ENCODE results near the gene MYO18A.
"Not testable (repeated sequence)": the region's sequence is repeated elsewhere in the genome, so short reads cannot be mapped to it uniquely, and the experiment has no call there.

The MYO18A gene

DNA sequence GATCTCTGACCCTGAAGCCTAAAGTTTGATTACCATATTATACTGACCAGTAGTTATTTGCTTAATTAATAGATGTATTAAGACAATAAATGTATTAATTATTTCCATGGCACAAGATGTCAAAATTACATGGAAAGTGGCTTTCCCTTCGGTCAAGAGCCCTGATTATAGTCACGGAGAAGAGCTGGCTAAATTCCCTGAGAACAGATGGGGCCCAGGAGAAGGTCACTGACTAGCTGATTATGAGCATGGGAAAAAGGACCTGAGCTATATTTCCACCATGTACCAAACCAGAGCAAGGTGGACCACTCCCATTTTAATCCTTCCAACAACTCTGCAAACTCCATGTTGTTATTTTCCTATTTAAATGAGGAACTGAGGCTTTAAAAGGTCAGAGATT, 12.9 kb upstream of the MYO18A start:
- DNase-seq = no peak

DNA sequence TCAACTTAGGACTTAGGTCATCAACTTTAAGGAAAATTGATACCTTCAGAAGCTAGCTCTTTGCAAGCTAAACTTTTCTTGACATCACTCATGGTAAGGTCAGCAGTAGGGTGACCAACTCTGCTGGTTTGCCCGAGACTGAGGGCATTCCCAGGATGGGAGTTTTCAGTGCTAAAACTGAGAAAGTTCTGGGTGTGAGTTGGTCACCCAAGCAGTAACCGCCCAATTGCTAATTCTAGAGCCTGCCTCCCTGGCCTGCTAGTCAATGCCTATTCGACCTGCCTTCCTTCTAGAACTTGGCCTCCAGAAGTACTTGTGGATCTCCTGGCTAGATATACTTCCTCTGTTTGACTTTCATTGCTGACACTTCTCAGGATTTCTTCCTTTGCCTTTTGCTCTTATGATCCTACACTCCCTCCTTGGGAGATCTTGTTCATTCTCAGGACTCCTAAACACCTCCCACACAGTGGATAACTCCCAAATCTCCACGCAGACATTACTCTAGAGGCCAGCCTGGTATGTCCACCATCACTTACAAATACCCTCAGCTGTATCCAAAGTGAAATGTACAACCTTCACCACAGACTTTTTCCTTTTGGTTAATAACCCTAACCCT, 10.5 kb upstream of the MYO18A start:
- no peak for DNase-seq

DNA sequence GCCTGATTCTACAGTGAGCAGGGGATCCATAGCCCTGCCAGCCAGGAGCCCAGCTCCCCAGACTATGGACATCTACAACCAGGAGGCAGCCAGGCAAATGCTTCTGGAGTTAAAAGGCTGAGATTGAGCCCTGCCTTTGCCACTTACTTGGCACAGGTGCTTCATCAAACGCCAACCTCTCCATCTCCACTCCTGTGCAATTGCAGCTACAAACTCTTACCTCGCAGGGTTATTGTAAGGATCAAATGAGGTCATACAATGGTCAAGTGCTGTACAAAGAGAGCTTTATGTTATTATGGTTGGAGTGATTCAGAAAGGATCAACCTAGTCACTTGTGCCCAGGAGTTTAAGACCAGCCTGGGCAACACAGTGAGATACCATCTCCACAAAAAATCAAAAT, 9.8 kb upstream of the MYO18A start:
- no peak for DNase-seq

DNA sequence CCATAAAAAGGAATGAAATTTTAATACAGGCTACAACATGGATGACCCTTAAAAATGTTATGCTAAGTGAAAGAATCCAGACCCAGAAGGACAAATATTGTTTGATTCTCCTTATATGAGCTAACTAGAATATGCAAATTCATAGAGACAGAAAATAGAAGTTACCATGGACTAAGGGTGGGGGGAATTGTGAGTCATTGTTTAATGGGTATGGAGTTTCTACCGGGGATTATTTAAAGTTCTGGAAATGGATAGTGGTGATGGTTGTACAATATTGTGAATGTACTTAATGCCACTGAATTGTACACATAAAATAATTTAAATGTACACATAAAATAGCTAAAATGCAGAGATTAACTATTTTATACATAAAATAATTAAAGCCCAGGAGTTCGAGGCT, 9.2 kb upstream of the MYO18A start:
- DNase-seq = no peak

DNA sequence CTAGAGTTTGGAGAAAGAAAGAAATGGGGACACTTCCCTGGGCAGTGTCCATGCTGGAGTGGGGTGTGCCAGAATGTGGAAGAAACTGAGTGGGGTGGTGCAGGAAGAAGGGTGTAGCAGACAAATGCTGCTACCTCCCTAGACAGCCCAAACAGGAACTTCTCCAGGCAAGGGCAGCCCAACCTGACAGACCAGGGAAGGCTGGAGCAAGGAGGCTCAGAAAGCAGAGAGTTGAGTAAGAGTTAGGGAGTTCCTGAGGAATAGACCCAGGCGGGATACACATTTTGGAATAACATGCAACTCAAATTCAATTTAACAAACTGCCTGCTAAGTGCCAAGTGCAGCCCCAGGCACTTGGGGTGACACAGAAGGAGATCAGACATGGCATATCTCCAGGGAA, 1.0 kb upstream of the MYO18A start:
- no peak for DNase-seq

DNA sequence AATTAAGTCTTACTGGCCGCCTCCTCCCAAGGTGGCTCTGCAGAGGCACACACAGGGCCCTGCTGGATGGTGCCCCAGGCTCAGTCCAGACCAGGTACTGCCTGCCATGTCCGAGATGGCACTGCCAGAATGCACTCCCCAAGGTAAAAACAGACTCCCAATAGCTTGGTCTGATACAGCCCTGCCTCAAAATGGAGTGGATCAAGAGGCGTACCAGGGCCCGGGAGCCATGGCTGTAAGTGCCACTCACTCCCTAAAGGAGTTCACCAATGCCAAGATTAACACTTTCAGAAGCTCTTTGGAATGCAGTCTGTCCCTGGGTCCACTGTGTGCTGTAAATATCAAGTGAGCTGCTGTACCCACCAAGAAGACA, 576 bp upstream of the MYO18A start:
- no peak for DNase-seq

DNA sequence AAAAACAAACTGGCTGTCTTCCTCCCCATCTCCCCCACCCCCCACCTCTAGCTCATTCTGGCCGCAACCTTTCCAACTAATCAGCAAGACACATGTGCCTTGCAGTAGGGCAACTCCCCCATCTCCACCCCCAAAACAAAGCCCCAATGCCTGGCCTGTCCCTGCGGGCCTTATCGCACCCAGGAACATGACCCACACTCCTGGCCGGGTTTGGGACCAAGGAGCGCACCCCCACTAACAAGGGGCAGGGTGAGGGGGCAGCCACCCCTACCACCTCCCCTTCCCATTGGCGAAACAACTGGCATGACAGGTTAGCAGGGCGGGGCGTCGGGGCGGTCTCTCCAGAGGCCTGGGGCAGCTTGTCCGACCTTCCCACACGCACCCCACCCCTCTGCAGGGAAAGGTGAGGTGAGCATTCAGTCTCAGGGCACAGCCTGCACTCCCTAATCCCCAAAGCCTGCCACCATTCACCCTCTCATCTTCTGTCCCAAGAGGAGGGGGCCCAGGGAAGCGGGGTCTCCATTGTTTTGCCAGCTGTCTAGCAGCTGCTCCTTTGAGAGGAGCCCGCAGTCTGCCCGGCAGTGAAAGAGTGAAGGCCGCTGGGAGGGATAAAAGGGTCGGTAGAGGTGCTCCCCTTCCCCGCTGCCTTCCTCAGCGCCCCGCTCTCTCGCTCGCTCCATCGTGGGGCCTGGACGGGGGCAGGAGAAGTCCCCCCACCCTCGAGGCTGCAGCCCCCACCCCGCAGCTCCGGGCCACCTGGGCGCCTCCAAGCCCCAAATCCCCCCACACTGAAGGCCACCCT, 765 bp downstream of the MYO18A start:
- no peak for DNase-seq

DNA sequence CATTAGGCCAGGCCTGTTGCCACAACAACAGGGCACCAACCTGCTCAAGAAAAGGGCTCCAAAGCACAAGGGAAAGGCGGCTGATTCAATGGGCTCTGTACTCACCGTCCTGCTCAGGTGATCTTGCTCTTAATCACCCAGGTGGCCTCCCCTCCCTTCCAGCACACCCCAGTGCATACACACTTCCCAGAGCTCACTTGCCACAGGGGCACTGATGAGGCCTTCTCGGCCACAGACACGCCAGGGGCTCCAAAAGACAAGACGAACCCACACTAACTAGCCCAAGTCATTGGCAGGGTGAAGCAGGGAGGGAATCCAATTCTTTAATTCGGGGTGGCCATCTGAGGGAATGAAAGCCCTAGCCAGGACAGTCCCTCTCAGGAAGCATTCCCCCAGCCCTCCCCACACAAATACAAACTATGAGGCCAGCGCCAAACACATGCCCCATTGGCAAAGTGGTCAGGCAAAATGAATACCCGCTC, 1.4 kb downstream of the MYO18A start:
- no peak for DNase-seq

DNA sequence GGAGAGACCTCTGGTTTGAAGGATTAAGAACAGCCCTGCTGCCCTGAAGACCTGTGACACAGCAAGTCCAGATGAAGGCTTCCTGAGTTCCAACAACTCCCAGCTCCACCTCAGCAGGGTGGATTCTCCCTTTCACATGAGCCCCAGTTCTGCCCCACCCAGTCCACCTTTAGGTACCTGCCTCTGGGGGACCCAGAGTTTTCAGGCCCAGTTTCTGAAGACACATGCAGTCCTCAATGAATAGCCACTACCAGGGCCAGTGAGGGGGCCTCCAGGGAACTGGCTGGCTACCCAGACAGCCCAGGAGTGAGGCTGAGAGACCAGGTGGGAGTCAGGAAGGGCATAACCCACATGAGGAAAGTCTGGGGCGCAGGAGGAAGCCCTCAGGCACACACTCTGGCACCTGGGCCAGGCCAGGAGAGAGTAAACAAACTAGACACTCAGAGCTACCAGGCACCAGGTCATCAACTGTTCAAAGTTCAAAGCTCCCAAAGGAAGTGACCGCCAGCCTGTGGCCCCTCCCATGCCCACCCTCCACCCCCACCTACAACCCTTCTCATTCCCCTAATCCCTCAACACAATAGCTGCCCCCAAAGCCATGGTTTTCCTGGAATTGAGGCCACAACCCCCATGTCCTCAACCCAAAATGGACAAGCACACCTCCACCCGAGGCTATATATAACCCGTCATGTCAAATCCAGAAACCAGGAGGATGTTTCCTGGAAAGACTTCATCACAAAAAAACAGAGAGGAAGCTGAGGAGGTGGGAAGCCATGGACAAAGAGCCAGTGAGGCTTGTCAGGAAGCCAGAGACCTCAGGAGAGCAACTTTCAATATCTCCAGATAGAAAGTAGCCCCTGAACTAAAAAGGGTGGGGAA, 2.1 kb downstream of the MYO18A start:
- no peak for DNase-seq

DNA sequence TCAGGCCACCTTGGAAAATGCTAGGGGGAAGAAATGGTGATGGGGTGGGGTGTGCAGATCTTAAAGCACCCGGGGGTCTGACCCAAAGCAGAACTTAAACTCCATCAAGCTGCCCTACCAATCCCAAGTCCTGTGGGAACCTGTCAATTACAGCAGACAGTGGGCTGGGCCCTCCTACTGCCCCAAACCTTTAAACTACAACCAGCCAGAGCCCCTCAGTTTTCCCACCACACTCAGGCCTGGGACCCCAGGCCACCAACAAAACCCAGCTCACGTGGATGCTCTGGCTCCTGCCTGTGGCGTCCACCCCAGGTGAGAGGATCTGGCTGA, 2.7 kb downstream of the MYO18A start:
- DNase-seq = no peak

DNA sequence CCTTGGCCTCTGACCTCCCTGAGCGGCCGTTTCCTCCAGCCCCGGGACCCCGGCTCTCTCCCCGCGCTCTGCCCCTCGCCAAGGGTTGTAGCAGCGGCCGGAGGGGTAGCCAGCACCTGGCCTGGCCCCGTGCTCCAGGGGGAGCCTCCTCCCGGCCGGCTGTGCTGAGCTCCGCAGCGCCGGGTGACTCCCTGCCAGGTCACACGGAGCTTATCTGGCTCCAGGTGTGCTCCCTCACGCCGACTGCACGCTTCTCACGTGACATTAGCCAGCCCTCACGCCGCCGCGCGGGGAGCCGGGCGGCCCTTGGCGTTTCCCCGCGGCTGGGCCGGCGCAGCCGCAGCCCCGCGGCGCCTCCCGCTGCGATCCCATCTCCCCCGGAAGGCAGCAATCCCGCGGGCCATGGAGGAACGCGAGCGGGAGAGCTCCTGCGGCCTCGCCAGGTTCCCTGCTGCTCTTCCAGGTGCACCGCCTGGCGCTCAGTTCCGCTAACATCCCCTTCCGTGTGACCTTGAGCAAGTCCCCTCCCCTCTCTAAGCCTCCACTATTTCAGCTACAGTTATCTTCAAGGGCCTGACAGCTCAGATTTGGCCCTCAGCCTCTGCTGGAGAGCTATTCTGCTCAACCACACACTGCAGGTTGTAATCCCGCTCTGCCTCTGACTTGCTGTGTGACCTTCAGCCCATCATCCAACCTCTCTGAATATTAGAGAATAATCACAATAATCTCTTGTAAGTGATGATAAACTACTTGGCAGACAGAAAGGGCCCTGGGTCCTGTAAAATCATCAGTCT, 3.4 kb downstream of the MYO18A start:
- DNase-seq = peak; percentile 55

DNA sequence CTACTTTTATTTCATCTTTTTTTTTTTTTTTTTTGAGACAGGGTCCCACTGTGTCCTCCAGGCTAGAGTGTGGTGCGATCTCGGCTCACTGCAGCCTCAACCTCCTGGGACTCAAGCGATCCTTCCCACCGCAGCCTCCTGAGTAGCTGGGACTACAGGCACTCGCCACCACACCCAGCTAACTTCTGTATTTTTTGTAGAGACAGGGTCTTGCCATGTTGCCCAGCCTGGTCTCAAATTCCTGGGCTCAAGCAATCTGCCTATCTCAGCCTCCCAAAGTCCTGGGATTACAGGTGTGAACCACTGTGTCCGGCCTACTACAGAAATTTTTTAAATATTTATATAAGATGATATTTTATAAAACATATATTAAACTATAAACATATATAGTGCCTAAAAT, 4.8 kb downstream of the MYO18A start:
- DNase-seq = no peak

DNA sequence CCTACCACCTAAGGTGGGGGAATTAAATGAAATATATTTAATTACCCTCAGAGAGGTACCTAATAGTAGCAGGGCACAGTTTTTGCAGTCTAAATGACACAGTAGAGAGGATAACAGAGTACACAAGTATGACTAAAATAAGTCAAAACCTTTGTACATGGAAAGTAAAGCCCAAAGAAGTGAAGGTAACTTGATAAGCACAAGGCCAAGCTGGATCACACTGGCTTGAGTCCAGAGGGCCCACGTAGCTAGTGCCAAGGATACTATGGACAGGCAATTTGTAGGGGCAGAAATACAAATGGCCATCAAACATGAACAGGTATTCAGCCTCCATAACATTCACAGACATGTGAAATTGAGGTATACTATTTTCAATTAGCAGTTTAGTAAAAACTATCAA, 7.6 kb downstream of the MYO18A start:
- no peak for DNase-seq

DNA sequence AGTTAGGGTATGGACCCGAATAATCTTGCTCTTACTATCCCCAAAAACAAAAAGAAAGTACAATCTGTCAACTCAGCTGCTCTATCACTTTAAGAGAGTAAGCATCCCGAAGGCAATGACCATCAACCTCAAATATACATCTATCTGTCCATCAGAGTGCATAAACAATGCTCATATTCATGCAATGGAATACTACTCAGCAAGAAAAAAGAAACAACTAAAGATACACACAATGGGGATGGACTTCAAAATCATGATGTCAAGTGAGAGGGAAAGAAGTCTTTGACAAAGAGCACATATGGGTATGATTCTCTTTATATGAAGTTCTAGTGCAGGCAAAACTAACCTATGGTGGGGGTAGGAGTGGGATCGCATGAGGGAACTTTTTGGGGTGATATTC, 9.5 kb downstream of the MYO18A start:
- no peak for DNase-seq

DNA sequence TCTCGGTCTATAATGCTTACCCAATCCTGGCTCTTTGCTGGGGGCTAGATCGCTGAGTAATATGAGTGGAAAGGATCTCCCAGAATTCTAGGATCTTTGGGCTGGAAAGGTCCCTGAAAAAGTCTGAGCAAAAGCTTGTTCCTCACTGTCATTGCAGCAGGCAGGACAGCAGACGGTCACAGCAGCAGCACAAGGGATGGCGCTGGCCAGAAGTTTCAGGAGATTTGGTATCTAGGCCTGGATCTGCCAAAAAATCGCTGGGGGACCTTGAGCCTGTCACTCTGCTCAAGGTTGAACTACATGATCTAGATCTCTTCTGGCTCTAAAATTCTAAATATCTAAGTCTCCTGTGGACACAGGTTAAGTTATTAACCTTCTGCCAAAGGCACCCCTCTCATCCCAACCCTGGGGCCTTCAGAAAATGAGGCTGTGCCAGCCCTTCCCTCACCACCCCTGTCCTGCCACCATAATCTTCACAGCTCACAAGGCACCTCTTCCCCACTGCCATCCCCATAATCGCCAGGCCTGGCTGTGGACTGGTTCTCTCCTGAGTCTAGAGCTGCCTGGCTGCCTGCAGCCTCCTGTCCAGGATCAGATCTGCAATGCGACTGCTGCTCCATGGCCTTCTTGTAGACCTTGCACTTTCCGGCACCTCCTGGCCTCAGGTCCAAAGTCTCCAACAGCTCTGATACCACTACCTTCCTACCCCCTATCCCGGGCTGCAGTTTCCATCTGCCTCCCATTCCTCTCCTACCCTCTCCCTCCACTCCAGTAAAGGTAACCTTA, 10.2 kb downstream of the MYO18A start:
- no peak for DNase-seq

DNA sequence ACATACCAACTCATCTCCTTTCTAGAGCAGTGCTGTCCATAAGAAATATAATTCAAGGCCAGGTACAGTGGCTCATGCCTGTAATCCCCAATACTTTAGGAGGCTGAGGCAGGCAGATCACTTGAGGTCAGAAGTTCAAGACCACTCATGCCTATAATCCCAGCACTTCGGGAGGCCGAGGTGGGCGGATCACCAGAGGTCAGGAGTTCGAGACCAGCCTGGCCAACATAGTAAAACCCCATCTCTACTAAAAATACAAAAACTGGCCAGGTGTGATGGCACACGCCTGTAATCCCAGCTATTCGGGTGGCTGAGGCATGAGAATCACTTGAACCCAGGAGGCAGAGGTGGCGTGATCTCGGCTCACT, 11.5 kb downstream of the MYO18A start:
- not testable (repeated sequence) for DNase-seq

DNA sequence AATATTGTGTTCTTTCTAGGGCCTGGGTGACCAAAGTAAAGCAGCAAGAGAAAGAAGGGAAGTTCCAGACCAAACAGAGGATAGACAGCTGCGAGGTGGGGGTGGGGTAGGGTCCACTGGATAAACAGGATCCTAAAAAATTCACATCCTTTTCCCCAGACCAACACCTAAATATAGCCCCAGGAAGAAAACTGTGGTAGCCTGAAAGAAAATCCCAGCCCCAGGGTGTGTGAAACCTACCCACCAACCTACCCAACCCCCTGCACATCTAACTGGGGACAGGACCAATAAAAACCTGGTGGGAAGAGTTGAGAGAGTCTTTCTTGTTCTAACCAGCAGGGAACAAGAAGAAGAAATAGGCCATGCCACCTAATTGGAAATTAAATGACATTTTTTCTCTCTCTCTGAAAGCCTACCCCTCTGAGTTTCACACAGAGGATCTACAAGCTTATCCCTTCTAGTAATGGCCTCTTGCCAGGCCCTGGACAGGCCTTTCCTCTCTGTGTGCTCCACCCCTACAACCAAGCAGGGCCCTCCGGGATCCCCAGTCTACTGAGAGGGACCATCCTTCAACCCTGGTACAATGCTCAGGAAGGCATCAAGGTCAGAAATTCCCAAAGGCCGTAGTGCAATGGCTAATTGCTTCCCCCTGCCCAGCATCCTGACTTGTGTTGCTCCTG, 12.0 kb downstream of the MYO18A start:
- no peak for DNase-seq

DNA sequence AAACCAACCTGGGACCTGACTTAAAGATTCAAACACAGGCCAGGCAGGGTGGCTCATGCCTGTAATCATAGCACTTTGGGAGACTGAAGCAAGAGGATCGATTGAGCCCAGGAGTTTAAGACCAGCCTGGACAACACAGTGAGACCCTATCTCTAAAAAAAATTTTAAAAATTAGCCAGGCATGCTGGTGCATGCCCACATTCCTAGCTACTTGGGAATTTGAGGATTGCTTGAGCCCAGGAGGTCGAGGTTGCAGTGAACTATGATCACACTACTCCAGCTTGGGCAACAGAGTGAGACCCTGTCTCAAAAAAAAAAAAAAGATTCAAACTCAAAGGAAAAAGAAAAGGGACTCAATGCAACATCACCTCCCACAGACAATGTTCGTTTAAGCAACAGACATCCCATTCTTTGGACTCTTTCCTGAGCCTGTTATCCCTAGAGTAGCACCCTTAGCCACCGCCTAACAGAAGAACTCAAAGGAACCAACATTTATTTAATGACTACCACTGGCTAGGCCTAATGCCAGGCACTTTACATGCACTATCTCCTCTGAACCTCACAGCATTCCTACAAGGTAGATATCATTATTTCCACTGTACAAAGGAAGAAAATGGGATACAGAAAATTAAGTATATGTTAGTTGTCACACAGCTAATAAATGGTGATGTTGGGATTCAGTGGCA, 12.7 kb downstream of the MYO18A start:
- no peak for DNase-seq

DNA sequence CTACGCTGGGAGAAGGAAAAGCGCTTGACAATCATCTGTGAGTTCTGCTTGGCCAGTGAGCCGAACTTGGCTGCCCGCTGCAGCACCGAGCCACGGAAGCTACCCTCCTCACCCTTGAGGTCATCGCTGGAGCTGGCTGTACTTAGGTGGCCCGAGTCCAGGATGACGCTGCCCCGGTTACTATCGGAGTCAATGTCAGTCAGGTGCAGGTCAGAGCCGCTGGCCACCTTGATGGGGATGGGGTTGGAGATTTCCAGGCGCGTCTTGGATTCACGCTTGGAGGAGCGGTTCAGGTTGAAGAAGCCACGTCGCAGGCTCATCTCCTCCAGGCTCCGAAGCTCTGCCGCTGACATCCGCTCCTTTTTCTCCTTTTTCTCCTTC, 13.7 kb downstream of the MYO18A start:
- no peak for DNase-seq

DNA sequence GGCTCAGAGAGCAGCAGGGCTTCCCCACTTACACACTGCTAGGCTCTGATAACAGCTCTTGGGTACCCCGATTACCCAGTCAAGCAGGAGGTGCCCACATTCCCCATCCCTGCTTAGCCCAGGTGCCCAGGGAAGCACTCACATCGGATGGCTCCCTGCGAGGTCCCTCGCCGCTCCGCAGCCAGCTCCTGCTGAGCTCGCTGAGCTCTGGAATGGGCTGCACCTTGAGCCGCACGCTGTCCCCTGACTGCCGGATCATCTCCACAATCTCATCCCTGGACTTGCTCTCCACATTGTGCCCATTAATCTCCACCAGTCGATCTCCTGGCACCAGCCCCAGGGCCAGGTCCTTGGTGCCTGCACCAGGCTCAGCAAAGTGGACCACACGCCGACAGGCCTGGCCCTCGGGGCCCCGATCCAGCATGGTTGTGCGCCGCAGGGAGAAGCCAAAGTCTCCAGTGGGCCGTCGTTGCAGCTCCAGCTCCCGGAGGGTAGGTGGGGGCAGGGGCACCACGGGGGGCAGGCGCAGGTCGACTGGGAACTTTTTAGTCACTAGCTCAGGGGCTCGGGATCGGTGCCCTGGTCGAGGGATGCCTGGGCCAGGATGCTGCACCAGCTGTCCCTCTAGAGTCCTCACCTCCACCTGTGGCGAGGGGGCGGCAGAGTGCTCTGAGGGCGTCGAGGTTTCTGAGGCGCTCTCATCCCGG, 14.2 kb downstream of the MYO18A start:
- no peak for DNase-seq
